Activated CD8-positive, alpha-beta T cell treated with anti-CD3 and anti-CD28 coated beads, Interleukin-2, amount 10 ng/mL, durations not matched to agents 7 days and 5 days (primary cell): ENCODE data around the gene NUAK2. TPM values are rescaled to one million over a fixed set of nuclear protein-coding genes. Genes with fewer than 3 reads are reported as not detected.

Experiments
- ATAC-seq: fragments of 150-1000 bp; cut with Tn5 transposase; one replicate; pipeline ENCODE4 v1.10.0; 2021; ENCODE audit warnings: moderate library complexity
- CTCF ChIA-PET: fragments of 350-600 bp; sonication (Branson Sonifier 250); formaldehyde crosslinking; loops from one replicate; lab custom pipeline; 2021; ENCODE audit warnings: antibody characterized with exemption; lab: Charles Lee
- POLR2A ChIA-PET: fragments of 350-600 bp; sonication (Branson Sonifier 250); formaldehyde crosslinking; loops from one replicate; lab custom pipeline; 2021; ENCODE audit warnings: antibody characterized with exemption; lab: Charles Lee
- DNase-seq: peaks from one replicate; pipeline ENCODE4 v3.0.0-alpha.2; 2020
- H3K27ac Mint-ChIP-seq: one replicate; pipeline ENCODE4 v1.8.0; 2021; ENCODE audit warnings: mild to moderate bottlenecking, mixed read lengths
- H3K27me3 Mint-ChIP-seq: one replicate; pipeline ENCODE4 v1.8.0; 2021; ENCODE audit warnings: low read depth, mixed read lengths
- H3K36me3 Mint-ChIP-seq: one replicate; pipeline ENCODE4 v1.8.0; 2021; ENCODE audit warnings: low read depth, mixed read lengths
- H3K4me1 Mint-ChIP-seq: one replicate; pipeline ENCODE4 v1.8.0; 2021; ENCODE audit warnings: low read depth, mixed read lengths
- H3K4me3 Mint-ChIP-seq: one replicate; pipeline ENCODE4 v1.8.0; 2021; ENCODE audit warnings: mild to moderate bottlenecking, mixed read lengths
- H3K9me3 Mint-ChIP-seq: one replicate; pipeline ENCODE4 v1.8.0; 2022; ENCODE audit warnings: mixed read lengths; ENCODE audit not compliant: insufficient read depth
- total RNA-seq, 2 experiments: library from RNA; stranded (reverse); gene quantifications; one replicate each; pipeline ENCODE4 v1.2.3, GENCODE V29; 2021

The NUAK2 gene
- total RNA-seq, 2 experiments from 2014 or later = 1.6 TPM

DNA sequence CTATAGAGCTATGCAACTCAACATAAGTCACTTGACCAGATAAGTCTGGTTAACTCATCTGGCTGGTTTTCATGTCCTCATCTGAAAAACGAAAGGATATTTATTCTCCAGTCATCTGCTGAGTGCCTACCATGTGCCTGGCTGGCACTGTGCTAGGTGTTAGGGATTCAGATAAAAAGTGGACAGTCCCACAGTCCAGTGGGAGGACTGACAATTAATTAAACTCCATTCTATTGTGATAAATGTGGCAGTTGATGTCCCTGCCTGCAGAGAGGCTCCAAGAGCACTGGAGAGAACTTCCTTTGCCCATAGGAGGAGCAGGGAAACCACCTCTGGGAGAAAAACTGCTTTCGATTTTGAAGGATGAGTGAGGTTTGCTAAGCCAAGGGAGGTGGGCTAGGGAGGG lies 5.4 kb downstream of the NUAK2 start:
- peaks cover 3% of the 10 kb centered on the region for H3K36me3 Mint-ChIP-seq
- ChIA-PET POLR2A (no interaction called here), CTCF (interaction anchor here (1.5 to 25.3 kb wide), 4 partner anchors 9 to 32 kb away, joined by 3 to 1266 read pairs (median 15); no protein-coding TSS in a partner anchor)
- ATAC-seq (no peak), DNase-seq (no peak)
- peaks cover 75% of the 10 kb centered on the region for H3K4me1 Mint-ChIP-seq
- H3K27me3 Mint-ChIP-seq = peaks cover 9% of the 10 kb centered on the region
- no peak overlapping the region for H3K27ac Mint-ChIP-seq
- no peaks in the 10 kb centered on the region for H3K9me3 Mint-ChIP-seq
- H3K4me3 Mint-ChIP-seq = no peak overlapping the region

DNA sequence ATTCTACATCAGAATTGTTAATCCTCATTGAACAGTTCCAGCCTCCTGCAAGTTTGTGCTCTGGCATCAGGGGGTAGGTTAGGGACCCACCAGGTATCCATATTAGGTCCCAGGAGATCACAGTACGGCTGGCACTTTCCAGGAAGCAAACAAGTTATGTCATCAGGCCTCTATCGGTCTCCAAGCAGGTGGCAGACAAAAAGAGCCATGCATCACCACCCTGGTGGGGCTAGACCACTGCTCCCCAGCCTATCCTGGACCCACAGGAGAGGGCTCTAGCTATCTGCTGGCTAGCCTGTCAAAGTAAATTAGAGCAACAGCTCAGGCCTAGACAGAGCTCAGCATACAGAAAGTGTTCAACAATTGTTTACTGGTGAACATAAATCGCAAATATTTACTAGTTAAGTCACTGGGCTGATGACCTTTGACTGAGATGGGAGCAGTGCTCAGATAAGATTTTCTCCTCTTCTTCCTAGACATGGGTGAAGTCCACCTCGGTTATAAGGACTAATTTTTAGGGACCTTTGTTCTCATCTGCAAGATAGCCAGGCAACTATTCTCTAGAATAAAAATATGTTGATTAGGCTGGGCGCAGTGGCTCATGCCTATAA lies 6.4 kb downstream of the NUAK2 start:
- Mint-ChIP-seq H3K4me3 (no peak overlapping the region), H3K4me1 (peaks cover 67% of the 10 kb centered on the region), H3K27me3 (peaks cover 4% of the 10 kb centered on the region), H3K27ac (peak overlapping the region; percentile 12), H3K36me3 (peaks cover 3% of the 10 kb centered on the region), H3K9me3 (no peaks in the 10 kb centered on the region)
- DNase-seq = no peak
- no peak for ATAC-seq
- CTCF ChIA-PET = interaction anchor here (1.3 to 25.3 kb wide), 7 partner anchors 10 to 85 kb away, joined by 3 to 1266 read pairs (median 13); no protein-coding TSS in a partner anchor
- POLR2A ChIA-PET = no interaction called here

DNA sequence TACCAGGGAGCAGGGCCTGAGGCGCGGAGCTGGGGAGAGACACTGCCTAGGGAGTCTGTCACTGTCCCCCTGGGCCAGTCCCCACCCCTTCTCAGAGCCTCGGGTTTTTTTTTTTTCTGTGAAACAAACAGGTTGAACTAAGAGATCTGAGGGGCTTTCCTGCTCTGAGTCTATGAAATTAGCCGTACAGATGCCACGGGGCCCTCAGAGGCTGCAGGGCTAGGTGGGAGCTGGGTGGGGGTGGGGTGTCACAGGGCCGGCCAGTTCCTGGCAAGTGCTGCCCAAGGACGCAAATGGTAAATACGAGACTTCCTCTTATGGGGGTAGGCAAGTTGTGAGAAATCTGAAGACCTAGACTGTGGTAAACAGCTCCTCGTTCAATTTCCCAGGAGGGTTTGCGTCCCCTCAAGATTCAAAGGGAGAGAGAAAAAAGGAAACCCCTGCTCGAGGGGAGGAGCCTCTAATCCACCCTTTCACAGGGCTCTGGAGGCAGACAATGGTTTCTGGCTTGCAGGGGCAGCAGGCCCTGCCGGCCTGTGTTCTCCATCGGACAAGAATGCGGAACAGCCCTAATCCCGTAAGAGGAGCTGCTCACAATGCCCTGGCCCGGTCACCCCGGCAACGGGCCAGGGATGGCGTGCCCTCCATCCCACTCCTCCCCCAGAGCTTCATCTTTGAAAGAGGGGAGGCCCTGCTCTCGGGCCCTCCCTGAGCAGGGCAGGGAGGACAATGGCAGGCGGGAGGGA lies 7.8 kb downstream of the NUAK2 start:
- H3K27ac Mint-ChIP-seq = peak overlapping the region; percentile 82
- peaks cover 3% of the 10 kb centered on the region for H3K36me3 Mint-ChIP-seq
- peaks cover 55% of the 10 kb centered on the region for H3K4me1 Mint-ChIP-seq
- ChIA-PET POLR2A (interaction anchor here (0.8 to 1.9 kb wide), 11 partner anchors 9 to 166 kb away, joined by 3 to 45 read pairs (median 4); no protein-coding TSS in a partner anchor), CTCF (interaction anchor here (1.2 to 25.3 kb wide), 5 partner anchors 10 to 29 kb away, joined by 3 to 1266 read pairs (median 17); no protein-coding TSS in a partner anchor)
- DNase-seq (peak; percentile 40), ATAC-seq (peak; percentile 77)
- peak overlapping the region; percentile 60 for H3K4me3 Mint-ChIP-seq
- peaks cover 4% of the 10 kb centered on the region for H3K27me3 Mint-ChIP-seq
- H3K9me3 Mint-ChIP-seq = no peaks in the 10 kb centered on the region

DNA sequence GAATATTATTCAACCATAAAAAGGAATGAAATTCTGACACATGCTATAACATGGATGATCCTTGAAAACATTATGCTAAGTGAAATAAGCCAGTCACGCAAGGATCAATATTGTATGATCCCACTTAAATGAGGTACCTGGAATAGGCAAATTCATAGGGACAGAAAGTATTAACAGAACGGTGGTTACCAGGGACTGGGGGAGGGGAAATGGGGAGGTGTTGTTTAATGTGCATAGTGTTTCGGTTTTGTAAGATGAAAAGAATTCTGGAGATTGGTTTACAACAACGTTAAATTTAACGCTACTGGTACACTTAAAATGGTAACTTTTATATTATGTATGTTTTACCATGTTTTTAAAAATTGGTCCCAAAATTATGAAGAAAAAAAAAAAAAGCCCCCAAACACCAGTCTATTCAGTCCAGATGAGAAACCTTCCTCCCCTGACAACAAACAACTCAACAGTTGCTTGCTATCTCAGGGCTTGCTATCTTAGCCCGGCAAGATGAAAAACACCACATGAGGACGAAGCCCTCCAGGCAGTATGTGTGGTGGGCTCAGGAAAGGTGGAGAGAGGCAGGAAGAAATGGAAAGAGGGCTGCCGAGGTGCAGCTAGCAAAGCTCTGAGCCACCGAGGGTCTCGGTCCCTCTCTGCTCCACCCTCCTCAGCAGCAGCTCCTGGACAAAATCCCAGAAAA lies 8.5 kb downstream of the NUAK2 start:
- Mint-ChIP-seq H3K4me1 (peaks cover 48% of the 10 kb centered on the region), H3K9me3 (no peaks in the 10 kb centered on the region), H3K36me3 (peaks cover 4% of the 10 kb centered on the region)

DNA sequence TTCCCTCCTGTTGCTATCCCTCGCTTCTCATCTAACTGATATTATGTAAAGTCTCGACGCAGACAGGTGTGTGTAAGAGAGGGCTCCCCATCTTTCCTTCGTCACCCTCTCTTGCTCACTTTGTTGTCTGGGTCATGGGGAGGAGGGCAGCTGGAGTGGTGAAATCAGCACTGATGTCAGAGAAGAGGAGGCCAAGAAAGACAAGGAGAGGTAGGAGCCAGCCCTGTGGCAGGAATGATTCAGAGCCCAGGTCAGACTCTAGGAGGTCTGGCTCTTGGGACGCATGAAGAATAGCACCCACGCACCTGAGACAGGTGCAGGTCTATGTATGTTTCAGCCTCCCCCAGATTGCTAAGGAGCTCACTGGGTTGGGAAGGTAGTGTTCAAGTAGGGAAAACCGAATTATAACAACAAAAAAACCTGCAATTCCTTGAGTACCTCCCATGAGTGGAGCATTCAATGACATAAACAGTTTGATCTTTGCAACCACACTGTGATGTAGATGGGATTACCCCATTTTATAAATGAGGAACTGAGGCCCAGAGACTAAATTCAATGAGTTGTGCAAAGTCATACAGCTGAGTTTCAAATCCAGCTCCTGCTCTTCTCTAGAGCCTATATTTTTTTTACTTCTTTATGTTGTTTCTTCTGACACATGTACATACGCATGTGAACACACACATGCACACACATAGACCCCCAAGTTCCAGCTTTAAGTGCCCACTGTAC lies 10.4 kb downstream of the NUAK2 start:
- Mint-ChIP-seq H3K4me1 (peaks cover 34% of the 10 kb centered on the region), H3K9me3 (no peaks in the 10 kb centered on the region), H3K4me3 (no peak overlapping the region), H3K36me3 (peaks cover 7% of the 10 kb centered on the region), H3K27me3 (no peaks in the 10 kb centered on the region), H3K27ac (no peak overlapping the region)
- ATAC-seq = no peak
- no peak for DNase-seq
- ChIA-PET CTCF (interaction anchor here (0.7 to 5.1 kb wide), 4 partner anchors 8 to 38 kb away, joined by 3 to 44 read pairs (median 10); partner anchors contain the start of gene NUAK2), POLR2A (interaction anchor here (0.9 kb wide), 1 partner anchor 24 kb away, joined by 3 read pairs; no protein-coding TSS in a partner anchor)

More for the DNA sequence above, 8.5 kb downstream of the NUAK2 start:
- peak overlapping the region; percentile 82 for H3K27ac Mint-ChIP-seq
- ATAC-seq (peak; percentile 8), DNase-seq (no peak)
- H3K4me3 Mint-ChIP-seq = peak overlapping the region; percentile 60
- no peaks in the 10 kb centered on the region for H3K27me3 Mint-ChIP-seq
- CTCF ChIA-PET = interaction anchor here (1.2 to 25.3 kb wide), 4 partner anchors 9 to 28 kb away, joined by 3 to 1266 read pairs (median 30); no protein-coding TSS in a partner anchor
- POLR2A ChIA-PET = interaction anchor here (1.0 to 1.9 kb wide), 10 partner anchors 8 to 167 kb away, joined by 3 to 45 read pairs (median 5); no protein-coding TSS in a partner anchor

DNA sequence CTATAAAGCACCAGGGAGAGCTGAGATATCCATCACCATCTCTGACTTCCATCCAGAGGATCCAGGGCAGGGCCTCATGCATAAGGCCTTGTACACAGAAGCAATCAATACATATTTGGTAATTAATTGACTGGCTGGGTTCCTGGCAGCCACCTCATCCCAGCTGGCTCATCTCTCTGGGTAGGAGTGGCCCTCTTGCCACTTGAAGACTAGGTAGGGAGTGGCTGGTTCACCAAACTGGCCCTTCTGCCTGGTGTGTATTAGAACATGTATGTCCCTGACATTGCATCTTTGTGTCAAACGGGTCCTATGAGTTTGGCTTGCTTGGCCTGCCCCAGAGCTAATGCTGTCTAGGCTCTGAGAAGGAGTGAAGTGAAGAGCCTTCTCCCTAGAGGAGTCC lies 11.8 kb downstream of the NUAK2 start:
- DNase-seq = no peak
- Mint-ChIP-seq H3K9me3 (no peaks in the 10 kb centered on the region), H3K27me3 (no peaks in the 10 kb centered on the region), H3K36me3 (peaks cover 7% of the 10 kb centered on the region), H3K4me3 (no peak overlapping the region), H3K4me1 (peaks cover 28% of the 10 kb centered on the region), H3K27ac (no peak overlapping the region)
- CTCF ChIA-PET = interaction anchor here (3.1 kb wide), 1 partner anchor 36 kb away, joined by 14 read pairs; no protein-coding TSS in a partner anchor
- no peak for ATAC-seq
- POLR2A ChIA-PET = no interaction called here

DNA sequence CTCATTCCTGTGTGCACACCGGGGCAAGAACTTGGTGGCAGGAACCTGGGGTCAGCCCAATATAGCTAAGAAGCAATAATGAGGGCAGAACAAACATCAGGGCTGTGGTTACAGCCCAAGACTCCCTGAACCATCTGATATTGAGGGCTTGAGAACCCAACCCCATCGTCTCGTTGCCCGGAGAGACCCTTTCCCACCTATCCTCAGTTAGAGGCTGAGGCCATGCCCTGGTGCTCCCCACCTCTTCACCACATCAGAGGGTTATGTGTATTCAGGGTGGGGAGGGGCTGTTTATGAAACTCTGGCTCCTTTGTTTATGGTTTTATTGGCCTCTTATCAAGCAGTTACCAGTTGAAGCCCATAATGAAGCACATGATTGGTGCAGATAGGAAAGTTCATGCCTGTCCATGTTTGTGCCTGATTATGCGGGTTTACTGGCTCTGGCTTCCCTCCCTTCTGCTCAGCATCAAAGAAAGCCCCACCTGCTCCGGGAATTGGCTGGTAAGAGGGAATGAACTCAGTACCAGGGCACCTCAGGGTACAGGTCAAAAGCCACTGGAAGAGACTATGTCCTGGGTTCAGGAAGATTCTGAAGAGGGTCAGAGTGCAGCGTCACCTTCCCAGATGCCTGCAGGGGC lies 14.5 kb downstream of the NUAK2 start:
- Mint-ChIP-seq H3K9me3 (no peaks in the 10 kb centered on the region), H3K27ac (no peak overlapping the region), H3K27me3 (no peaks in the 10 kb centered on the region), H3K4me3 (no peak overlapping the region), H3K36me3 (peaks cover 13% of the 10 kb centered on the region), H3K4me1 (peaks cover 8% of the 10 kb centered on the region)
- ChIA-PET CTCF (interaction anchor here (2.3 to 3.3 kb wide), 2 partner anchors 18 to 30 kb away, joined by 6 to 10 read pairs; no protein-coding TSS in a partner anchor), POLR2A (interaction anchor here (0.6 kb wide), 1 partner anchor 236 kb away, joined by 3 read pairs; no protein-coding TSS in a partner anchor)
- ATAC-seq (no peak), DNase-seq (no peak)

DNA sequence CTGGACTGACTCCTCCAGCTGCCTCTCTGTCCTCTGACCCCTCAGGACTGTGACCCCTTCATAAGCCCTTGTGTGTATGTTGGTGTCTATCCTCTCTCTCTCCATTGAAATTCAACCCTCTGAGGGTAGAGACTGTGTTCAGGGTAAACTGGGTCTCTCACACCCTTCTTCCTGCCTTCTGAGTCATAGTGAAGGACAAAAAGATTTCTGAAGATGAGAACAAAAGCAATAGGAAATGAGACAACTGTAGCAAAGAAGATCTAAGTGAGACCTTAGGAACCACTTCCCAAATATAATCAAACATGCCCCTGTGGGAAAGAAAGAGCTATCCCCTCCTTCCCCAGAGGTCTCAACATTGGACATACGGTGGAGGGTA lies 16.9 kb downstream of the NUAK2 start:
- no peak overlapping the region for H3K27ac Mint-ChIP-seq
- ATAC-seq = peak; percentile 11
- ChIA-PET CTCF (interaction anchor here (0.7 to 3.0 kb wide), 4 partner anchors 20 to 126 kb away, joined by 3 to 10 read pairs (median 6); no protein-coding TSS in a partner anchor), POLR2A (interaction anchor here (1.2 to 1.3 kb wide), 2 partner anchors 9 to 17 kb away, joined by 3 read pairs; no protein-coding TSS in a partner anchor)
- no peaks in the 10 kb centered on the region for H3K9me3 Mint-ChIP-seq
- peaks cover 8% of the 10 kb centered on the region for H3K4me1 Mint-ChIP-seq
- H3K27me3 Mint-ChIP-seq = no peaks in the 10 kb centered on the region
- DNase-seq = no peak
- no peak overlapping the region for H3K4me3 Mint-ChIP-seq
- H3K36me3 Mint-ChIP-seq = peaks cover 11% of the 10 kb centered on the region

DNA sequence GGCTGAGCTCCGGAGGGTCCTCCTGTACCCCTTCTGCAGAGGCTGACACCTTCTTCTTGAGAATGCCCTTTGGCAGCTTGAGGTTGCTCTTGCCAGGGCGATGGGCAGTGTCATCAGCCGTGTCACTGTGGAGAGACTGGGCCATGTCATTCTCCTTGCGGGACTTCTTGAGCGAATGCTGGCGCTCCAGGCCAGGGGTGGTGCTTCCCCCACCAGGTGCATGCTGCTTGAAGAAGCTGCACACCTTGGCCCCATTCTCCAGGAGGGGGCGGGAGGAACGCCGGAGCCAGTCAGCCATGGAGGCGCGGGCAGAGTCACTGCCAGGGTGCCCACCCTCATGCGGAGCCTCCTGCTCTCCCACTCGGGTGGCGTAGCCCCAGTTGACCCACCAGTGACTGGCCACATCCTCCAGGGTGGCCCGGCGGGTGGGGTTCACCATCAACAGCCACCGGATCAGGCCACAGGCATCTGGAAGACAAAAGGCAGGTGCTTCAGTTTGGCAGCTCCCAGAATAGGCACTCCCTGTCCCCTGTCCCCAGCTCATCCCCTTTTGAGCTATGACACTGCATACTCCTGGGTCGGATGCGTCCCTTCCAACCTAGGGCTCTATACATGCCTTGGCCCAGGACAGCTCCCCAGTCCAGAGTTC lies 17.4 kb downstream of the NUAK2 start:
- Mint-ChIP-seq H3K27ac (no peak overlapping the region), H3K9me3 (no peaks in the 10 kb centered on the region), H3K27me3 (no peaks in the 10 kb centered on the region), H3K4me3 (no peak overlapping the region), H3K4me1 (peaks cover 8% of the 10 kb centered on the region), H3K36me3 (peaks cover 11% of the 10 kb centered on the region)
- CTCF ChIA-PET = interaction anchor here (0.8 to 3.0 kb wide), 4 partner anchors 10 to 126 kb away, joined by 3 to 10 read pairs (median 6); no protein-coding TSS in a partner anchor
- DNase-seq (no peak), ATAC-seq (peak; percentile 15)
- POLR2A ChIA-PET = interaction anchor here (1.2 to 1.3 kb wide), 2 partner anchors 10 to 16 kb away, joined by 3 read pairs; no protein-coding TSS in a partner anchor
